Osteocyte (in vitro differentiated cells): Measurements from ENCODE around the gene ZSCAN30. TPM values are rescaled to one million over a fixed set of nuclear protein-coding genes. Genes with fewer than 3 reads are reported as not detected.

Experiments used
- DNase-seq: peaks from one replicate; pipeline ENCODE4 v3.0.0; 2021; ENCODE audit warnings: mixed read lengths; ENCODE audit not compliant: unreplicated experiment; ENCODE audit errors: extremely low spot score
- H3K27ac Mint-ChIP-seq: one replicate; pipeline ENCODE4 v1.8.0; 2021; ENCODE audit warnings: mild to moderate bottlenecking, mixed read lengths; ENCODE audit not compliant: unreplicated experiment
- H3K27me3 Mint-ChIP-seq: one replicate; pipeline ENCODE4 v1.8.0; 2021; ENCODE audit warnings: mixed read lengths; ENCODE audit not compliant: unreplicated experiment
- H3K36me3 Mint-ChIP-seq: one replicate; pipeline ENCODE4 v1.8.0; 2021; ENCODE audit warnings: mixed read lengths; ENCODE audit not compliant: unreplicated experiment
- H3K4me1 Mint-ChIP-seq: one replicate; pipeline ENCODE4 v1.8.0; 2021; ENCODE audit warnings: mixed read lengths; ENCODE audit not compliant: unreplicated experiment
- H3K4me3 Mint-ChIP-seq: one replicate; pipeline ENCODE4 v1.8.0; 2021; ENCODE audit warnings: mild to moderate bottlenecking, moderate library complexity, mixed read lengths; ENCODE audit not compliant: unreplicated experiment
- H3K9me3 Mint-ChIP-seq: one replicate; pipeline ENCODE4 v1.8.0; 2021; ENCODE audit warnings: mixed read lengths; ENCODE audit not compliant: unreplicated experiment
- total RNA-seq: library from RNA; stranded (reverse); gene quantifications from 2 replicates; pipeline ENCODE4 v1.2.1, GENCODE V29; 2021
- TF ChIP-seq, protein P1 (sequence below): fragments of 200-600 bp; sonication (generic); IDR thresholded peaks from 2 replicates; pipeline ENCODE4 v1.5.0; 2021; ENCODE audit warnings: antibody characterized with exemption, mild to moderate bottlenecking, moderate library complexity

Gene ZSCAN30
- total RNA-seq, 1 donor from 2014 or later = 12.8 TPM

DNA sequence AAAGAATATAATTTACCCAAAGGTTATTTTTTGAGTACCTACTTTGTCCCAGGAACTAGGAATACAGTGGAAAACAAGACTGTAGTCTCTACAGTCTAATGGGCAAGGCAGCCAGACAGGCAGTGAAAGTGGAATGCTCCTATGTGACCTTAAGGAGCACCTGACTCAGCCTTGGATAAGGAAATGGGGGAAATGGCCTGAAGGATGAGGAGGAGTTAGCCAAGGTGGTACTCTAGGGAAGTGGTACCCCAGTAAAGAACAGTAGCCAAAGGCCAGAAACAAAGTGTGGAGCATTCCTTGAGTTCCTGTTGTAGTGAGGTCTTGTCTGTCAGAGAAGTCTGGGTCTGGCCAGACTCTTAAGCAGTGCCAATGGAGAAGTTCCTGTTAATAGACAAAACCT is 43.2 kb downstream of the ZSCAN30 start:
- peaks cover 90% of the 10 kb centered on the region for H3K36me3 Mint-ChIP-seq
- no peak overlapping the region for H3K4me3 Mint-ChIP-seq
- no peak overlapping the region for H3K27ac Mint-ChIP-seq
- H3K27me3 Mint-ChIP-seq = no peaks in the 10 kb centered on the region
- no peaks in the 10 kb centered on the region for H3K4me1 Mint-ChIP-seq
- peaks cover 58% of the 10 kb centered on the region for H3K9me3 Mint-ChIP-seq
- no peak for DNase-seq
- TF ChIP-seq, protein P1, sequence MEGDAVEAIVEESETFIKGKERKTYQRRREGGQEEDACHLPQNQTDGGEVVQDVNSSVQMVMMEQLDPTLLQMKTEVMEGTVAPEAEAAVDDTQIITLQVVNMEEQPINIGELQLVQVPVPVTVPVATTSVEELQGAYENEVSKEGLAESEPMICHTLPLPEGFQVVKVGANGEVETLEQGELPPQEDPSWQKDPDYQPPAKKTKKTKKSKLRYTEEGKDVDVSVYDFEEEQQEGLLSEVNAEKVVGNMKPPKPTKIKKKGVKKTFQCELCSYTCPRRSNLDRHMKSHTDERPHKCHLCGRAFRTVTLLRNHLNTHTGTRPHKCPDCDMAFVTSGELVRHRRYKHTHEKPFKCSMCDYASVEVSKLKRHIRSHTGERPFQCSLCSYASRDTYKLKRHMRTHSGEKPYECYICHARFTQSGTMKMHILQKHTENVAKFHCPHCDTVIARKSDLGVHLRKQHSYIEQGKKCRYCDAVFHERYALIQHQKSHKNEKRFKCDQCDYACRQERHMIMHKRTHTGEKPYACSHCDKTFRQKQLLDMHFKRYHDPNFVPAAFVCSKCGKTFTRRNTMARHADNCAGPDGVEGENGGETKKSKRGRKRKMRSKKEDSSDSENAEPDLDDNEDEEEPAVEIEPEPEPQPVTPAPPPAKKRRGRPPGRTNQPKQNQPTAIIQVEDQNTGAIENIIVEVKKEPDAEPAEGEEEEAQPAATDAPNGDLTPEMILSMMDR = no peak

DNA sequence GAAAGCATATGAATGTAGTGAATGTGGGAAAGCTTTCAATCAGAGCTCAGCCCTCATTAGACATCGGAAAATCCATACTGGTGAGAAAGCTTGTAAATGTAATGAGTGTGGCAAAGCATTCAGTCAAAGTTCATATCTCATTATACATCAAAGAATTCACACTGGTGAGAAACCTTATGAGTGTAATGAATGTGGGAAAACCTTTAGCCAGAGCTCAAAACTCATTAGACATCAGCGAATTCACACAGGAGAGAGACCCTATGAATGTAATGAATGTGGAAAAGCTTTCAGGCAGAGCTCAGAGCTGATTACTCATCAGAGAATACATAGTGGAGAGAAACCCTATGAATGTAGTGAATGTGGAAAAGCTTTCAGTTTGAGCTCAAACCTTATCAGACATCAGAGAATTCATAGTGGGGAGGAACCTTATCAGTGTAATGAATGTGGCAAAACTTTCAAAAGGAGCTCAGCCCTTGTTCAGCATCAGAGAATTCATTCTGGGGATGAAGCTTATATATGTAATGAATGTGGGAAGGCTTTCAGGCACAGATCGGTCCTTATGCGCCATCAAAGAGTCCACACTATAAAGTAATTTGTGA is 44.2 kb downstream of the ZSCAN30 start:
- Mint-ChIP-seq H3K36me3 (peaks cover 82% of the 10 kb centered on the region), H3K4me1 (no peaks in the 10 kb centered on the region)

DNA sequence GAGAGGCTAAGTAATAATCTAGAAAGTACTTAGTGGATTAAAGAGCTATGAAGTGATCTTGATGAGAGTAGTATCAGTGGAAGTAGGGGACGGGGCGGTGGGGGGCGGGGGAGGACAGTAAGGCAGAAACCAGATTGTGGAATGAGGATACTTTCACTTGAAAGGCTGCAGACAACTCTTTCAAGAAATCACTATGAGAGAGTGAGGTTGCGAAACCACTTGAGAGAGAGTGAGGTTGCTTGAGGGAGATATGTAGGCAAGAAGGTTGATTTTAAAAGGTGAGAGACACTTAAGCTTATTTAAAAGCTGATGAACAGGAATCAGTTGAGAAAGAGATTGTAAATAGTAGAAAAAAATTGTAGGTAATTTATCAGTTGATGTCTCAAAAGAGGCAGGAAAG is 45.4 kb downstream of the ZSCAN30 start:
- peaks cover 70% of the 10 kb centered on the region for H3K36me3 Mint-ChIP-seq
- peaks cover 4% of the 10 kb centered on the region for H3K4me1 Mint-ChIP-seq
- H3K9me3 Mint-ChIP-seq = peaks cover 47% of the 10 kb centered on the region
- H3K27ac Mint-ChIP-seq = no peak overlapping the region
- DNase-seq = no peak
- no peaks in the 10 kb centered on the region for H3K27me3 Mint-ChIP-seq
- no peak overlapping the region for H3K4me3 Mint-ChIP-seq
- TF ChIP-seq, protein P1 = no peak

More for the DNA sequence above, 44.2 kb downstream of the ZSCAN30 start:
- TF ChIP-seq, protein P1 = no peak
- Mint-ChIP-seq H3K4me3 (no peak overlapping the region), H3K27ac (no peak overlapping the region), H3K9me3 (peaks cover 51% of the 10 kb centered on the region), H3K27me3 (no peaks in the 10 kb centered on the region)
- no peak for DNase-seq

DNA sequence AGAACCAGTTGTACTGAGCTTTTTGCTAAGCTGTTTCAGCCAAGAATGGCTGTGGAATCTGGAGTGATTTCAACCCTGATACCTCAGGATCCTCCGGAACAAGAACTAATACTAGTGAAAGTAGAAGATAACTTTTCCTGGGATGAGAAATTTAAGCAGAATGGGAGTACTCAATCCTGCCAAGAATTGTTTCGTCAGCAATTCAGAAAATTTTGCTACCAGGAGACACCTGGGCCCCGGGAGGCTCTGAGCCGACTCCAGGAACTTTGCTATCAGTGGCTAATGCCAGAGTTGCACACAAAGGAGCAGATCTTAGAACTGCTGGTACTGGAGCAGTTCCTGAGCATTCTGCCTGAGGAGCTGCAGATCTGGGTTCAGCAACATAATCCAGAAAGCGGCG is 47.6 kb downstream of the ZSCAN30 start:
- Mint-ChIP-seq H3K4me1 (peaks cover 4% of the 10 kb centered on the region), H3K4me3 (no peak overlapping the region), H3K9me3 (peaks cover 34% of the 10 kb centered on the region), H3K27ac (peak overlapping the region; percentile 10), H3K27me3 (no peaks in the 10 kb centered on the region), H3K36me3 (peaks cover 53% of the 10 kb centered on the region)
- no peak for DNase-seq
- TF ChIP-seq, protein P1 = no peak

DNA sequence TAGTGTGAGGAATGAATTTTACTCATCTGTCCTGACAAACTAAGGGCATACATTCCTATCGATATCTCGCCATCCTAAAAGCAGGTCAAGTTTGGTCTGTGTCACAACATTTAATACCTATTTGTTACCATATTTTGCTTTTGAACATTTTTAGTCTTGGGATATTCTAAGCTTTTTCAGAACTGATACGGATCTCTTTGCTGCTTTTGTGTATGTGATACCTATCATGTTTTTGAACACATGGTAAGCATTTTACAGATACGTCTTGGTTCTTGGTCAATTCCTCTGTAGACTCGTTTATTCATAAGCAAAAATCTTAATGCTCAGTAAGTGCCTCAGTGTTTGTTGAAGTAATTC is 48.6 kb downstream of the ZSCAN30 start:
- no peak for DNase-seq
- peak overlapping the region; percentile 100 for H3K27ac Mint-ChIP-seq
- peaks cover 29% of the 10 kb centered on the region for H3K9me3 Mint-ChIP-seq
- peaks cover 6% of the 10 kb centered on the region for H3K4me1 Mint-ChIP-seq
- no peaks in the 10 kb centered on the region for H3K27me3 Mint-ChIP-seq
- TF ChIP-seq, protein P1 = no peak
- peak overlapping the region; percentile 88 for H3K4me3 Mint-ChIP-seq
- peaks cover 43% of the 10 kb centered on the region for H3K36me3 Mint-ChIP-seq
